ENCODE results near the gene C9orf152. TPM values are rescaled to one million over a fixed set of nuclear protein-coding genes. Genes with fewer than 3 reads are reported as not detected.
A peak's percentile ranks its signal among the peaks of the same experiment; 100 is the strongest.

Gene C9orf152
- total and polyA plus RNA-seq, 2 of the 13 experiments (the other 11 are each of a cell fraction or from before 2014, with no cell fraction given): 0.24 to 0.48 TPM

- TF ChIP-seq PAXIP1 (CRISPR knock-in tag; conservative IDR thresholded peaks at IDR 0.05) (peak; percentile 23; the same call in 1 of the 2 replicates), HDAC1 (CRISPR knock-in tag; IDR thresholded peaks at IDR 0.05) (peak; percentile 72), HOXA5 (CRISPR knock-in tag; IDR thresholded peaks at IDR 0.05) (peak; percentile 15; the same call in 1 of the 2 replicates), TRAFD1 (CRISPR knock-in tag; IDR thresholded peaks at IDR 0.05; ENCODE audit: borderline replicate concordance) (no peak), SP2 (CRISPR knock-in tag; IDR thresholded peaks at IDR 0.05) (no peak), ZNF510 (CRISPR knock-in tag; IDR thresholded peaks at IDR 0.05; ENCODE audit: low read depth) (no peak; the same call in 1 of the 2 replicates), ZNF691 (CRISPR knock-in tag; IDR thresholded peaks at IDR 0.05; ENCODE audit: borderline replicate concordance, low read depth) (no peak), HNRNPK (IDR thresholded peaks at IDR 0.05; ENCODE audit: low read depth, low read length, poor library complexity, severe bottlenecking) (no peak), MLLT10 (CRISPR knock-in tag; IDR thresholded peaks at IDR 0.05) (no peak), CENPT (CRISPR knock-in tag; IDR thresholded peaks at IDR 0.05; ENCODE audit: low read depth) (no peak), ZSCAN31 (CRISPR knock-in tag; IDR thresholded peaks at IDR 0.05; ENCODE audit: low read depth) (no peak; the same call in 1 of the 2 replicates), SRSF9 (IDR thresholded peaks at IDR 0.05; ENCODE audit: borderline replicate concordance, insufficient read depth, low read depth, low read length, poor library complexity, severe bottlenecking) (no peak), TSC22D2 (CRISPR knock-in tag; IDR thresholded peaks at IDR 0.05; ENCODE audit: borderline replicate concordance) (no peak), CTCF (CRISPR knock-in tag; IDR thresholded peaks at IDR 0.05) (no peak), TCF7L2 (IDR thresholded peaks at IDR 0.05; ENCODE audit: low read depth, low read length) (no peak), TRIM22 (IDR thresholded peaks at IDR 0.05) (no peak), CCDC6 (CRISPR knock-in tag; IDR thresholded peaks at IDR 0.05) (0 out of 2 replicates have a peak, but pooled peaks have one; percentile 46), HES4 (CRISPR knock-in tag; IDR thresholded peaks at IDR 0.05; ENCODE audit: borderline replicate concordance) (no peak), ZNF644 (CRISPR knock-in tag; IDR thresholded peaks at IDR 0.05; ENCODE audit: low read depth) (no peak), IKZF1 (IDR thresholded peaks at IDR 0.05) (no peak)
These were observed 48.6 kb upstream of the C9orf152 start, which contains the start of gene TXN (continued) for GRCh38 chr9:110256380-110257096.

All from HepG2 (cell line).